Fibroblast of lung (primary cell): Measurements from ENCODE around the gene OFD1.

ENCODE experiments used
- EZH2 ChIP-seq: IDR thresholded peaks from 2 replicates; pipeline ENCODE4 v1.5.1; 2012; ENCODE audit warnings: low read length, control low read depth, mild to moderate bottlenecking; ENCODE audit errors: missing control alignments
- TF ChIP-seq, protein P1 (sequence below), 2 donors: IDR thresholded peaks in 1 of 2; conservative IDR thresholded peaks in 1 of 2; 1 replicate in 1 of 2; 2 replicates in 1 of 2; pipeline ENCODE4 v1.5.1; 2011 to 2012; ENCODE audit warnings: low read length in 2 of 2, control low read depth in 1 of 2, inconsistent platforms in 1 of 2, low read depth in 1 of 2, mild to moderate bottlenecking in 1 of 2

- TF ChIP-seq, protein P1, sequence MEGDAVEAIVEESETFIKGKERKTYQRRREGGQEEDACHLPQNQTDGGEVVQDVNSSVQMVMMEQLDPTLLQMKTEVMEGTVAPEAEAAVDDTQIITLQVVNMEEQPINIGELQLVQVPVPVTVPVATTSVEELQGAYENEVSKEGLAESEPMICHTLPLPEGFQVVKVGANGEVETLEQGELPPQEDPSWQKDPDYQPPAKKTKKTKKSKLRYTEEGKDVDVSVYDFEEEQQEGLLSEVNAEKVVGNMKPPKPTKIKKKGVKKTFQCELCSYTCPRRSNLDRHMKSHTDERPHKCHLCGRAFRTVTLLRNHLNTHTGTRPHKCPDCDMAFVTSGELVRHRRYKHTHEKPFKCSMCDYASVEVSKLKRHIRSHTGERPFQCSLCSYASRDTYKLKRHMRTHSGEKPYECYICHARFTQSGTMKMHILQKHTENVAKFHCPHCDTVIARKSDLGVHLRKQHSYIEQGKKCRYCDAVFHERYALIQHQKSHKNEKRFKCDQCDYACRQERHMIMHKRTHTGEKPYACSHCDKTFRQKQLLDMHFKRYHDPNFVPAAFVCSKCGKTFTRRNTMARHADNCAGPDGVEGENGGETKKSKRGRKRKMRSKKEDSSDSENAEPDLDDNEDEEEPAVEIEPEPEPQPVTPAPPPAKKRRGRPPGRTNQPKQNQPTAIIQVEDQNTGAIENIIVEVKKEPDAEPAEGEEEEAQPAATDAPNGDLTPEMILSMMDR (conservative IDR thresholded peaks at IDR 0.05 in 1 of 2, IDR thresholded peaks at IDR 0.05 in 1 of 2; ENCODE audit: low read depth in 1 of 2, low read length in 2 of 2): no peak
- no peak for TF ChIP-seq EZH2
Measured at GRCh38 chrX:13719192-13719856, 15.2 kb upstream of the OFD1 start.
